Measurements from ENCODE around the gene WIPI1. TPM values are rescaled to one million over a fixed set of nuclear protein-coding genes. Genes with fewer than 3 reads are reported as not detected.

WIPI1 gene
- polyA plus RNA-seq, 6 donors from 2014 or later, result 1.4 to 4.6 (median 3.1) TPM; not detected in 1

DNA sequence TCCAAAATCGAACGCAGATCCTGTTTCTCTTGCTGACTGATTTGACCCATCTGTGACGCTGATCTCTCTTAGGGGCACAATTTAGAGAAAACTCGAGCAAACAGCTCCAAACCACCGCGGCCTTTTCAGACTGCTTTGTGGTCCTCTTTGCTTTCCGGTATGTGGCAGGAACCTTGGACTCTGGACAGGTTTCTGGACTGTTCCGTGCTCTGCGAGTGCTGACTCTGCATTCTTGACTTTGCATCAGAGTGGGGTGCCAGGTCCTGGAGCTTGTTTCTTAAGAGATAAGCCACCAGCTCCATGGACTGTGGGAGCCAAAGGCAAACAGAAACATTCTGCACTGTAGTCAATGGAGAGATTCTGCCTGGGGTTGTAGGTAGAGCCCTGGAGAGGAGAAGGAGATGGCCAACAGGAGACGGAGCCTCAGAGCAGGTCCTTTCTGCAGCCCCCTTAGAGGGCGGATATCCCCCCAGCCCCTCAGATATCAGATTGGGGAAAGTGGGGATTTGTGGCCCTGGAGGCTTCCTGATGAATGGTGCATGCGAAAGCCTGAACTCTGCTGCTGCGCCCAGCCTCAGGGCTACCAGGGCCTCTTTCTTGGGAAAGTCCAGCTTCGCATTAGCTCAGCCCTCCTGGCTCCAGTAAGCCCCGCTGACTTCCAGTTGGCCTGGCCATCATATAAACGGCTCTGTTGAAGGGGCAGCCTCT, 65.6 kb downstream of the WIPI1 start:
- ATAC-seq (ENCODE audit: low read depth in 2 of 2) (no peak), DNase-seq (no peak)
- peaks cover 5 to 8% of the 10 kb centered on the region in 2 donors for H3K36me3 Mint-ChIP-seq
- H3K9me3 Mint-ChIP-seq, result peaks cover 0 to 9% (median 6%) of the 10 kb centered on the region in 7 donors
- H3K27me3 Mint-ChIP-seq, result no peaks in the 10 kb centered on the region
- no peak overlapping the region for H3K27ac Mint-ChIP-seq
- H3K4me1 Mint-ChIP-seq, result no peaks in the 10 kb centered on the region
- no peak overlapping the region for H3K4me3 Mint-ChIP-seq

DNA sequence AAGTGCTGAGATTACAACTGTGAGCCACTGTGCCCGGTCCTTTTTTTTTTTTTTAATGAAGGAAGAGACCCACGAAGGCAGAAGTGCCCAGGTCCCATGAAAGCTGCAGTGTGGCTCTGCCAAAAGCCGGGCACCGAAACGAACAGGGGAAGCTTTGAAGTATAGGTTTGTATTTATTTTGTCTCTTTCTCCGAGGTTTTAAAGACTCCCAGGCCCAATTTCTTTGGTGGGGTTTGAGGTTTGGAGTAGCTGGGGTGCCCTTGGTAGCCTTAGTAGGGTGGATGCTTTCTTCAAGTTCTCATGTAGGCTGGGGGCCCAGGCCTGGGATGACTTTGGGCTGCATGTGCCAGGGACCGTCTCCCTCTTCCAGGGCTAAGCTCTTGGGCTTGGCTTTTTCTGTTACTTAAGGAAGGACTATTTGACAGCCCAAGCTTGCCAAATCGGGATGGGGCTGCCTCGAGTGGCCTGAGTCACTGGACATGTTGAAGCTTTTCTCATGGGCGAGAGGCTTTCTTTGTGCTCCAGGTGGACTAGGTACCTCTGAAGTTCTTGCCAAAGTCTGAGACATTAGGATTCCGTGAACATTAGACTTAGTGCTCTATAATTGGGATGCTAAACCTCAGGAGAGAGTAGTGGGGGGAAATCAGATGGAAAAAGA, 66.3 kb downstream of the WIPI1 start:
- no peak for ATAC-seq (ENCODE audit: low read depth in 2 of 2)
- Mint-ChIP-seq H3K27ac (peak overlapping the region in 1 of 6 donors; percentile 26), H3K36me3 (peaks cover 5 to 8% of the 10 kb centered on the region in 2 donors), H3K27me3 (no peaks in the 10 kb centered on the region), H3K4me3 (peak overlapping the region in 1 of 8 donors; percentile 29), H3K9me3 (peaks cover 0 to 9% (median 6%) of the 10 kb centered on the region in 7 donors), H3K4me1 (no peaks in the 10 kb centered on the region)
- DNase-seq, result no peak

- DNase-seq, result no peak
- Mint-ChIP-seq H3K4me1 (no peaks in the 10 kb centered on the region), H3K27ac (no peak overlapping the region)
Observed at GRCh38 chr17:68389041-68389440, 68.3 kb downstream of the WIPI1 start.

DNA sequence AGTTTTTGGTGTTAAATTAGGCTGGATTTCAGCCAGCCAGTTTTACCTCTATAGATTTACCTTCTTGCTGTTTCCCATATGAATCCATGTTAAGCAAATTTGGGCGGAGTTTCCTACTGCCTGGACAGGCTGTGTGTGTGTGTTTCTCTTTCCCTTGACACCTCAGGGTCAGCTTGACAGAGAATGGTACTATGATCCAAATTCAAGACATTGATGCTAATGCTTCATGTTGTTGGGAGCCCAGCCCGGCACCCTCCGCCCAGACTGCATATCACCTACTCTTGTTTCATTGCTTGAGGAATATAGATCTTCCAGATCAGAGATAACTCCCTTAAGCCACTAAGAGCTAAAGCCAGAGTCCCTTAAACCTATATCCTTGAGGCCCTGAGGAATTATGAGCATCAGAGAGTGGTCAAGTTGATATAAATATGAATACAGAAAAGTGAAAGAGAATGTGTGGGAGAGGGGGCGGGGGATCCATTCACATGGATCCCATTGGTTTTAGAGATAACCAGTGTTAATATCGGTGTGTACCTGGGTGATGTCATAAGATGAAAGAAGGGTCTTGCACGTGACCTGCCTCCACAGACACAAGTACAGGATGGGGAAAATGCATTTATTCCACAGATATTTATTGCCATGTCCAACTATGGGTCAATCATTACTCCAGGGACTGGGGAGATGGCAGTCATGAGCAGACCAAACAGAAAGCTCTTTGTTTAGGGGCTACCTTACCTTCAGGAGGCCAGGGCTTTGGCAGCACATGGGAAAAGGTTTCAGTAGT, 69.7 kb downstream of the WIPI1 start:
- no peaks in the 10 kb centered on the region for H3K4me1 Mint-ChIP-seq
- no peak overlapping the region for H3K4me3 Mint-ChIP-seq
- H3K27me3 Mint-ChIP-seq, result peaks cover 12 to 16% (median 12%) of the 10 kb centered on the region in 3 donors
- H3K27ac Mint-ChIP-seq, result peak overlapping the region in 1 of 6 donors; percentile 39
- DNase-seq, result no peak
- no peak for ATAC-seq (ENCODE audit: low read depth in 2 of 2)
- H3K9me3 Mint-ChIP-seq, result no peaks in the 10 kb centered on the region
- H3K36me3 Mint-ChIP-seq, result no peaks in the 10 kb centered on the region

More at GRCh38 chr17:68389041-68389440, 68.3 kb downstream of the WIPI1 start:
- Mint-ChIP-seq H3K9me3 (peaks cover 0 to under 1% (median 0%) of the 10 kb centered on the region in 7 donors), H3K27me3 (peaks cover 4 to 12% (median 8%) of the 10 kb centered on the region in 3 donors), H3K4me3 (no peak overlapping the region), H3K36me3 (no peaks in the 10 kb centered on the region)
- no peak for ATAC-seq (ENCODE audit: low read depth in 2 of 2)

DNA sequence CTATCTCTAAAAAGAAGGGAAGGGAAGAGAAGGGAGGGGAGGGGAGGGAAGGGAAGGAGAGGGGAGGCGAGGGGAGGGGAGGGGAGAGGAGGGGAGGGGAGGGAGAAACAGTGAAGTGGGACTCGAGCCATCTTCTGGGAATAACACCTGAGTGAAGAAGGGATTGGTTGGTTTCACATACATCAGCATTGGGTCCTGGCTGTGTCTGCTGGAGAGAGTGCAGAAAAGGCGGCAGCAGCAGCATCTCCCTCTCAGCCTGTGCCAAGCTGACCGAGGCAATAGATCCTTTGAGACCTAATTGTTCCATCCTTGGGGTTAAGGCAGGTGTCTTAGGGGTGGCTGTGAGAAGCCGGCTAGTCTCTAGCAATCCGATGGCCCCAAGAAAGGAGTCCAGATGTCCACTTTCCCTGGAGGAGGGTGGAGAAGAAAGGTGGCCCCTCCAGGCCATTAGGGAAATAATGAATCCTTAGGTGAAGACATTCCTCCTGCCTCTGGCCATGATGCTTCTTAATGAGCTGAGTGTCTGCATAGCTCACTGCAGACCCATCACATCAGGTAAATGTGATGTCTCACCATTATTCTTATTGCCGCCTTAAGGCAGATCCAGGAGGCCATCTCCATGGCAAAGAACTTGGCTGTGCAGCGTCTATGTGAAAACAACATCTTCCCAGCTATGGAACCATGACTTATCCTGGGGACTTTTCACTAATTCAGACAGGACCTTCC, 71.6 kb downstream of the WIPI1 start:
- Mint-ChIP-seq H3K4me1 (no peaks in the 10 kb centered on the region), H3K36me3 (no peaks in the 10 kb centered on the region), H3K27ac (peak overlapping the region in 2 of 6 donors; percentile 54 to 56), H3K9me3 (no peaks in the 10 kb centered on the region), H3K4me3 (no peak overlapping the region), H3K27me3 (peaks cover 12 to 17% (median 16%) of the 10 kb centered on the region in 3 donors)
- ATAC-seq (ENCODE audit: low read depth in 2 of 2), result no peak
- no peak for DNase-seq

DNA sequence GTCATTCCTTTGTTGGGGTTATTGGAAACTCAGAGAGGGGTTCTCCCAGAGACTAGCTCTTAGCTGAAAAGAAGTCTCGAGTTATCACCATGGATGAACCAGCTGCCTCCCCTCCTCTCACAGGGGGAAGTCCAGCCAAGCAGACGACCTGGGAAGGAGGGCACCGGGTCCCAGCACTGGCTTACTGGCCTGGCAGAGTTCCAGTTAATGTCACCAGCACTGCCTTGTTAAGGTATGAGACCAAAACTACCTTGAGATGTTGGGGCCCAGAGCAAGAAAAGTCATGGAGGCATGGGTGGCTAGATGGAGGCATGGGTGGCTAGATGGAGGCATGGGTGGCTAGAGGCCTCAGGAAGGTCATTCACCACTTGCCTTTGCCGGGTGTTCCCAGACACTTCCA, 72.4 kb downstream of the WIPI1 start:
- Mint-ChIP-seq H3K4me3 (no peak overlapping the region), H3K4me1 (no peaks in the 10 kb centered on the region), H3K27me3 (peaks cover 12 to 18% (median 16%) of the 10 kb centered on the region in 3 donors), H3K27ac (no peak overlapping the region), H3K36me3 (no peaks in the 10 kb centered on the region), H3K9me3 (no peaks in the 10 kb centered on the region)
- ATAC-seq (ENCODE audit: low read depth in 2 of 2), result no peak
- no peak for DNase-seq

DNA sequence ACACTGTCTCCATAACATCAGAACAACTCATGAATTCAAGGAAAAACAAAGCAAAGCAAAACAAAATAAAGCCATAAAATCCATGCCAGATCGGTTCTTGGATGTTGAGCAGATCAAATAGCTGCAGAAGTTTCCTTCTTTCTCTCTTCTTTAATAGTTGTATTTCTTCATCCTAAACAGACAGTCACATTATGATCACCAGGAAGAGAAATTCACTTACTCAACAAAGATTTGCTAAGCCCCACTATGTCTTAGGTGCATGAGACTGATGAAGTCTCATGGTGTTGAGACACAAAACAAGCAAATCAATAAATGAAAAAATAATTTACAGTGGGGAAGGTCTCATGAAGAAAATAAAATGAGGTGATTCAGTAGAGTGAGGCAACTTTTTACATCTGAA, 72.8 kb downstream of the WIPI1 start:
- DNase-seq (no peak), ATAC-seq (ENCODE audit: low read depth in 2 of 2) (no peak)
- H3K9me3 Mint-ChIP-seq, result no peaks in the 10 kb centered on the region
- H3K36me3 Mint-ChIP-seq, result no peaks in the 10 kb centered on the region
- H3K4me3 Mint-ChIP-seq, result no peak overlapping the region
- H3K27ac Mint-ChIP-seq, result no peak overlapping the region
- H3K27me3 Mint-ChIP-seq, result peaks cover 12 to 22% (median 16%) of the 10 kb centered on the region in 3 donors
- H3K4me1 Mint-ChIP-seq, result no peaks in the 10 kb centered on the region

DNA sequence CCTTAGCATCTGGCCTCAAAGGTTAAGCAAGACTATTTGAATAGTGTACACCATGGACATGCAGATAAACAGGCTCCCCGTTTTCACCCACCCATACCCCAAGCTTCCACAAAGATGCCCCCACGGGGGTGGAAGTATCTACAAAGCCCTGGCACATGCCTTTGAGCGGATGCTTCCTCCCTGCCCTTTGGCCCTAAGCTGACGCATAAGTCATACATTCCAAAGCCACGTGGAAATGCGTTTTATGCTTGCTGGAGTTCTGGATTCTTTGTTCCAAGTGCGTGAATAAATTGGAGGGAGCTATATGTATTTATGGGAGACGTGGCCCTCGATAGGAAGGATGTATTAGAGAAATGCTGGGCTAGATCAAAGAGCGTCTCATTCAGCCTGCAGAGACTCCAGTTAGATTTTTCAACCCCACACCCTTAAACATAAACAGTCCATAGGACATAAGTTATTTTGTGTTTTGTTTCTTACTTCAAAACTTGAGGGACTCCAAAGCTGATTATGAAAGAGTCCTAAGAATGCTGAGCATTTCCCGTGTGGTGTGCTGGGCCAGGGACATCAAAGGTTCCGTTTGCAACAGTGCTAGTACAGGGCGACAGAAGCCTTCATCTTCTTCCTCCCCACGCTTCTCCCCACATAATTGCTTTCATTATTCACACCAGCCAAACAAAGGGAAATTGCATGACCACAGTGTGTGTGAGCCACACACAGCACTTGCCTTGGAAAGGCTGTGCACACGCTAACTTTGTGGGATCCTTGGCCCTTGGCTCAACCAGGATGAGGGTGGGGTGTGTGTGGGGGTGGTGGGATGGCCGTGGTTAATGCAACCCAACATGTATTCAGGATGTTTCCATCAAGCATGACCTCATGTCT, 73.6 kb downstream of the WIPI1 start:
- Mint-ChIP-seq H3K4me1 (no peaks in the 10 kb centered on the region), H3K9me3 (no peaks in the 10 kb centered on the region), H3K27me3 (peaks cover 13 to 26% (median 19%) of the 10 kb centered on the region in 3 donors), H3K4me3 (no peak overlapping the region), H3K36me3 (no peaks in the 10 kb centered on the region), H3K27ac (no peak overlapping the region)
- no peak for ATAC-seq (ENCODE audit: low read depth in 2 of 2)
- no peak for DNase-seq

DNA sequence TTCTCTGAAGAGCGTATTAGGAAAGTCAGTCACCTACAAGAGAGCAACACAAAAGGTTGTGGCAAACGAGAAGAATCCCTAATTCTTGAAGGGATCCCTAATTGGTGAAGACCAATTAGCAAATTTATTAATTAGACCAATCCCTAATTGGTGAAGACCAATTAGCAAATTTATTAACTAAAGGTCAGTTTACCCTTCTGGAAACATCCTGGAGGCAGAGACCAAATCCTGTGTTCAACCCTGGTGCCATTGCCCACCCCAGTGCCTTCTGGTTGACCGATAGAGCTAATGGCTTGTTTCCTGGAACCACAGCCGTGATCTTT, 74.2 kb downstream of the WIPI1 start:
- ATAC-seq (ENCODE audit: low read depth in 2 of 2) (no peak), DNase-seq (no peak)
- Mint-ChIP-seq H3K27ac (no peak overlapping the region), H3K4me3 (no peak overlapping the region), H3K27me3 (peaks cover 19 to 29% (median 25%) of the 10 kb centered on the region in 3 donors), H3K36me3 (no peaks in the 10 kb centered on the region), H3K4me1 (no peaks in the 10 kb centered on the region), H3K9me3 (no peaks in the 10 kb centered on the region)

DNA sequence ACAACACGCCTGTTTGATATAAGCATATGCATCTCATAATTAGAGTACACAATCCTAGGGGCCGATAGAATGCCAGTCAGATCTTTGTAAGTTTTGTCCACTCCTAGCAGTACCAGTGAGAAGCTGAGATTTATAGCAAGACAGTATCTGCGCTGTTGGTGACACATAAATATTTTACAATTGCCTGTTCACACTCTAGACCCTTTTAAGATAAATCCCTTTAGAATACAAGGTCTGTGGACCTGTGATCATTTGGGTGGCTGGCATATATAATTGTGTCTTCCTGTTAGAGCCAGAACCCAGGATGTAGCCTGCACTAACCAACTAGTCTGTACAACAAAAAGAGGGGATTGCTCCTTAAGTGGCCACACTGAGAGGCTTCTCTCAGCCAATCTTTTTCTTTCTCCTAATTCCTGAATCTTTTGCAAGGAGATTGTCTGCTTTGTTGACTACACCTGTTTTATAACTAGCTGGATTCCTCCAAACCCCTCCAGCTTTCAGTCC, 74.7 kb downstream of the WIPI1 start:
- DNase-seq (no peak), ATAC-seq (ENCODE audit: low read depth in 2 of 2) (no peak)
- Mint-ChIP-seq H3K27me3 (peaks cover 23 to 29% (median 29%) of the 10 kb centered on the region in 3 donors), H3K36me3 (no peaks in the 10 kb centered on the region), H3K4me1 (no peaks in the 10 kb centered on the region), H3K4me3 (no peak overlapping the region), H3K9me3 (no peaks in the 10 kb centered on the region), H3K27ac (no peak overlapping the region)

DNA sequence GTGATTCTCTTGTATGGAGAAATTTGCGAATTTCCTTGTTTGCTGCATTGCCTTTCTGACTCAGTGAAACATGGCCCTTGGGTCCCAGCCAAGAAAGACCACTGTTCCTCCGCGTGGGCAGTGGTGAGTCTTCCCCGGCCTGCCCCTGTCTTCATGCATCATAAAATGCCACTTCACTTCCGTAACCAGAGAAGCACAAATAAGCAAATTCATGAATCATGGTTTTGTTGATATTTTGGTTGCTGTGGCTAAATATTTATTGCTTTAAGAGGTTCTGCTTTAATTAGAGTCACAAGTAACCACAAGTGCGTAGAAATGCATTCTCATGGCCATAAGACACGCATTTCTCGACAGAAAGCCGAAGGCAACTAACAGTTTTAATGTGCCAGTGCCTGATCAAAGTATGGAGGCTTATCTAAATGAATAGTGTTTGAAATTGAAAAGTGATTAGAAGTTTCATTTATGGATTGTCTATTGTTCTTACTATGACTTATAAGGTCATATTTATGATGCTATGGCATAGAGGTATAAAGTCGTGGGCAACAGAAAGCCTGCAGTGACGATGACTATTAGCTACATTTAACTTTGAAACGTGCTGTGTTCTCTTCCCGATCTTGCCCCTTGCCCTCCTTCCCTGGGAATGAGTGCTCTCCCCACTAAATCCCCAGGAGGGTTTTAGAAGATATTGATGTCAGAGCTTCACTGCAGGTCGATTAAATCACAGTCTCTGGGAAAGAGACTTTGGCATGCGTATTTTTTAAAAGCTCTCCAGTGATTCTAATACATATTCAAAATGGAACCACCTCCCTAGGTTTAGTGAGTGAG, 76.0 kb downstream of the WIPI1 start:
- Mint-ChIP-seq H3K36me3 (no peaks in the 10 kb centered on the region), H3K27ac (no peak overlapping the region), H3K4me3 (no peak overlapping the region), H3K4me1 (no peaks in the 10 kb centered on the region), H3K27me3 (peaks cover 29 to 32% (median 31%) of the 10 kb centered on the region in 3 donors), H3K9me3 (no peaks in the 10 kb centered on the region)
- DNase-seq (no peak), ATAC-seq (ENCODE audit: low read depth in 2 of 2) (peak in 1 of 2 donors; percentile 34)
